IPS-15b (cell line): ENCODE measurements around the gene NEU3.
"Not testable (repeated sequence)": the region's sequence is repeated elsewhere in the genome, so short reads cannot be mapped to it uniquely, and the experiment has no call there.

Experiments
- H3K27me3 ChIP-seq: one replicate; pipeline ENCODE4 v1.6.1; 2013; ENCODE audit warnings: low read length; ENCODE audit not compliant: control insufficient read depth, insufficient read depth
- H3K36me3 ChIP-seq: one replicate; pipeline ENCODE4 v1.6.1; 2013; ENCODE audit warnings: low read length; ENCODE audit not compliant: control insufficient read depth, insufficient read depth
- H3K4me1 ChIP-seq: one replicate; pipeline ENCODE4 v1.6.1; 2013; ENCODE audit warnings: mild to moderate bottlenecking, low read length; ENCODE audit not compliant: control insufficient read depth, insufficient read depth
- H3K4me3 ChIP-seq: one replicate; pipeline ENCODE4 v1.5.1; 2013; ENCODE audit warnings: low read depth, low read length
- H3K9ac ChIP-seq: one replicate; pipeline ENCODE4 v1.6.1; 2013; ENCODE audit warnings: low read depth, mild to moderate bottlenecking, low read length
- H3K9me3 ChIP-seq: one replicate; pipeline ENCODE4 v1.6.1; 2013; ENCODE audit warnings: mild to moderate bottlenecking, low read length; ENCODE audit not compliant: control insufficient read depth, insufficient read depth

Gene NEU3

DNA sequence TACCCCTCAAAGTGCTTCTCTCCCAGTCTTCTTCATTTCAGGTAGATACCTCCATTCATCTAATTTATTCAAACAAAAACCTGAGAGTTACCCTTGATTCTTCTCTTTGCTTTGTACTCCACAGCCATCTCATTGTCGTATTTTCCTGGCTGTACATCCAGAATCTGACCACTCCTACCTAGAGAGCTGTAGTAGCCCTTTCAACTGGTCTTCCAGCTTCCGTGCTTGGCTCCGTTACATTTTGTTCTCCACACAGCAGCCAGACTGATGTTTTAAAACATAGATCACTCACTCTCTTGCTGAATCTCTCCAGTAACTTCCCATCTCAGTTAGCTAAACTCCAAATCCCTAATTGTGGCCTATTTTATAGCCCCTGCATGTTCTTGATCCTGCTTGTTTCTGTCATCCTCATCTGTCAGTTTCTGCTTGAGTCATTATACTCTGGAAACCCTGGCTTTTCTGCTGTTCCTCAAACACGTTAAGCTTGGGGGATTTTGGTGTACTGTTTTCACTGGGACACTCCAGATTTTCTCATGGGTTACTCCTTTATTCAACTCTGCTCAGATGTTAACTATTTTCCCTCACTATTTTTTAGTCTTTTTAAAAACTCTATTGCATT is 32.2 kb upstream of the NEU3 start:
- no peaks in the 10 kb centered on the region for H3K36me3 ChIP-seq
- no peaks in the 10 kb centered on the region for H3K27me3 ChIP-seq
- no peak overlapping the region for H3K9ac ChIP-seq
- no peaks in the 10 kb centered on the region for H3K9me3 ChIP-seq
- no peaks in the 10 kb centered on the region for H3K4me1 ChIP-seq
- H3K4me3 ChIP-seq: no peak overlapping the region

DNA sequence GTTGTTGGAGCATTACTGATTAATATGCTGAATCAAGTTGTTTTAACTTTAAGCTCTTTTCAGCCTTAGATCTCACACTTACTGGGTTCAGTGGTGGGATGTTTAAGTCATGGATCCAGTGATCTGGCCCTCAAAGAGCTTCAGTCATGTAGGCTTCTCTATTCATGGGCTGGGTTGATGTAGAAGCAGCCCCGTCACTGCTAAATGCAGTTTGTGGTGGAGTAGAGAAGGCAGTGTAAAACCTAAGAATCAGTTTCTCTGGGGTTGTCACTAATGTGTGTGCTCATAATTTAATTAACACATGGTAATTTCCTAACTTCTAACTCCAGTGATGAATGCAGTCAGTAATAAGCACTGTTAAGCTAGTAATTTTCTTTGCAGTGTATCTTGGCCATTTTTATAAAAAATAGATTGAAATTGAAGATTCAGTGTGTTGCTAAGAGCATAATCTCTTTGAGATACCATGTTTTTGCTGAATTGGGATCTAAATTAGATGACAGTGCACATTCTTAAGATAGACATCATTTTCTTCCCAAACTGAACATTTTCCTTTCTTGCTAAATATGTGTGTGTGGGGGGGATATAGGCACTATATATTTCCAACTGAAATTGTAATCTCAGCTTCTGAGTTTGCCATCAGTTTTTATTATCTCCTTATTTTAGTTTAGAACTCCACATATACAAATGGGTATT is 30.6 kb upstream of the NEU3 start:
- no peaks in the 10 kb centered on the region for H3K4me1 ChIP-seq
- H3K36me3 ChIP-seq: no peaks in the 10 kb centered on the region
- H3K27me3 ChIP-seq: no peaks in the 10 kb centered on the region
- H3K9ac ChIP-seq: no peak overlapping the region
- no peaks in the 10 kb centered on the region for H3K9me3 ChIP-seq
- H3K4me3 ChIP-seq: no peak overlapping the region

DNA sequence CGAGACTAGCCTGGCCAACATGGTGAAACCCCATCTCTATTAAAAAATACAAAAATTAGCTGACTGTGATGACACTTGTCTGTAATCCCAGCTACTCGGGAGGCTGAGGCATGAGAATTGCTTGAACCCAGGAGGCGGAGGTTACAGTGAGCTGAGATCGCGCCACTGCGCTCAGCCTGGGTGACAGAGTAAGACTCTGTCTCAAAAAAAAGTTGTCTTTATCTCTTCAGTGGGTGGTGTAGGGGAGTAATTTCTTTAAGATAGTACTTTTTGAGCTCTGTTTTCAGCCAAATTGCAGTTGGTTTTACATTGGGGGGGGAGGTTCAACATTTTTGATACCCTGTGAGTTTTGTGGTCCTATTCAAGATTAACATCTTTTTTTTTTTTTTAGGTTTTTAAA is 28.6 kb upstream of the NEU3 start:
- H3K4me3 ChIP-seq, H3K36me3 ChIP-seq, H3K9me3 ChIP-seq, H3K4me1 ChIP-seq, H3K27me3 ChIP-seq, H3K9ac ChIP-seq: not testable (repeated sequence)

DNA sequence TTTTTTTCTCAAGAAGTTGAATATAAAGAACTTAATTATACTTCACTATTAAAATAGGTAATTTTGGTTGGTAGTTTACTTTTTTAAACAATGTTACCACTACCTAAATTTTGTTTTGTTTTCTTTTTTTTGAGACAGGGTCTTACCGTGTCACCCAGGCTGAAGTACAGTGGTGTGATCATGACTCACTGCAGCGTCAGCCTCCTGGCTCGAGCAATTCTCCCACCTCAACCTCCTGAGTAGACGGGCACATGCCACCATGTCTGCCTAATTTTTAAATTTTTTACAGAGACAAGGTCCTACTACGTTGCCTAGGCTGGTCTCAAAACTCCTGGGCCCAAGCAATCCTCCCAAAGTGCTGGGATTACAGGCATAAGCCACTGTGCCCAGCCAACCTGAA is 22.1 kb upstream of the NEU3 start:
- H3K4me1 ChIP-seq: no peaks in the 10 kb centered on the region
- H3K36me3 ChIP-seq: peaks cover 8% of the 10 kb centered on the region
- H3K9me3 ChIP-seq: no peaks in the 10 kb centered on the region
- H3K27me3 ChIP-seq: no peaks in the 10 kb centered on the region
- H3K4me3 ChIP-seq: no peak overlapping the region
- no peak overlapping the region for H3K9ac ChIP-seq

DNA sequence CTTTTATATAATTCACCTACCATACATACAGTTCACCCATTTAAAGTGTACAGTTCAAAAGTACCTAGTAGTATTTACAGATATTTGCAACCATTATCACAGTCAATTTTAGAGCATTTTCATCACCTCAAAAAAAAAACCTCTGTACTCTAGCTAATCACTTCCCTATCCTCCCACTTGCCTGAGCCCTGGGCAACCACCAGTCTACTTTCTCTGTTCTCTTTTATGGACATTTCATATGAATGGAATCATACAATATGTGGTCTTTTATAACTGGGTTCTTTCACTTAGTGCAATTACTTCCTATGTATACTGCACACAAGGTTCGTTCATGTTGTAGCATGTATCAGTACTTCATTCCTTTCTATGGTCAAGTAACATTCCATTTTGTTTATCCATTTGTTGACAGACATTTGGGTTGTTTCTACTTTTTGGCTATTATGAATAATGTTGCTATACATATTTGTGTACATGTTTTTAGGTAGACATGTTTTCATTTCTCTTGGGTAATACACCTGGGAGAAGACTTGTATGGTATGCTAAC is 17.8 kb upstream of the NEU3 start:
- peaks cover 12% of the 10 kb centered on the region for H3K36me3 ChIP-seq

DNA sequence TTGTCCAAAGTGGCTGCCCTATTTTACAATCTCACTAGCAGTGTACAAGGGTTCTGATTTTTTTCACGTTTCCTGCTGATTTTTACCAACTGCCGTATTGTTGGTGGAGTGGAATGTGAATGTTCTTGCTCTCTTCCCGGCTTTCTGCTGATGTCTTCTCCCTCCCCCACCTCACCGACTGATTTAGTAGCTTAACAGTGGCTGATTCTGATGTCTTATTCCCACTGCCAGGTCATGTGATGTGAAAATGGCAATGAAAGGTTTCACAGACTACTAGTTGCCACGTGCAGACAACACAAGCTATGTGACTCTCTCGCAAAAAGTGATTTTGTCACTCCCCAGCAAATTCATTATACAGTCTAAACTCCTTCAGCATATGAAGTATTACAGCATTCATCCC is 17.3 kb upstream of the NEU3 start:
- Histone ChIP-seq H3K4me3 (no peak overlapping the region), H3K36me3 (peaks cover 12% of the 10 kb centered on the region)

More for the DNA sequence above, 17.8 kb upstream of the NEU3 start:
- Histone ChIP-seq H3K27me3 (no peaks in the 10 kb centered on the region), H3K4me1 (no peaks in the 10 kb centered on the region), H3K9me3 (no peaks in the 10 kb centered on the region), H3K4me3 (no peak overlapping the region), H3K9ac (no peak overlapping the region)

DNA sequence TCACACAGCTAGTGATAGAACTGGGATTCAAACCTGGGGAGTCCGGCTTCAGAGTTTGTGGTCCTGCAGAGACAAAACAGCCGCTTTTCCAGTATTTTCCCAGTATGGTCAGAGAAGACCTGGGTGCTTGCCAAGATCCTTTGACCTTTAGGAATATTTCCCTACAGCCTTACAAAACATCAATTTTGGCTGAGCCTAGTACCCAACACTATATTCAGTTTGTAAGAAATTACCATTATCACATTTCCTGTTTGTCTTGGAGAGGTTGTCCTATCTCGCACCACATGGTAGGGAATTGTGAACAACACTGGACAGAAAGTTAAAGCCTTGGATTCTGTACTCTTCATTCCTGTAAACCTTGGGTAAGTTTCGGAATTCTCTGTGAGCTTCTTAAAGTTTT is 10.7 kb upstream of the NEU3 start:
- Histone ChIP-seq H3K9me3 (no peaks in the 10 kb centered on the region), H3K36me3 (no peaks in the 10 kb centered on the region), H3K9ac (no peak overlapping the region), H3K4me1 (no peaks in the 10 kb centered on the region), H3K27me3 (no peaks in the 10 kb centered on the region), H3K4me3 (no peak overlapping the region)

More for the DNA sequence above, 17.3 kb upstream of the NEU3 start:
- H3K9me3 ChIP-seq: no peaks in the 10 kb centered on the region
- no peaks in the 10 kb centered on the region for H3K4me1 ChIP-seq
- H3K27me3 ChIP-seq: no peaks in the 10 kb centered on the region
- H3K9ac ChIP-seq: no peak overlapping the region

DNA sequence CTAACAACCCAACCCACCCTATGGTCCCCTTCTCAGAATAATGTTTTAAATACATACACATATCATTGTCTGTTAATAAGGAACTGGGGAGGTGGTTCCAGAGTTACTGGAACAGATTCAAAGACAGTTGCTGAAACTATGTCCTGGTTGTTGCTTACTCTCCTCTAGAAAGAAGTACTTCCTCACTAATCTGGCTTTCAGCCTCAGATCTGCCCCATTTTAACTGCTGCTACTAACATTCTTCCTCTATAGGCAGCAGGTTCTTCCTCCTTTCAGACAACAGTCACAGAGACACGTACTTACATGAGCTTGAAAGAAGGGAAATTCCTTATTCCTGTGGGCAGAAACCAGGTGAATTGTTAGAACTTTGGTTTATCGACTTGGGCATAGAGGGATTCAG is 8.1 kb upstream of the NEU3 start:
- Histone ChIP-seq H3K4me3 (no peak overlapping the region), H3K4me1 (no peaks in the 10 kb centered on the region), H3K9ac (no peak overlapping the region), H3K9me3 (no peaks in the 10 kb centered on the region), H3K36me3 (no peaks in the 10 kb centered on the region), H3K27me3 (no peaks in the 10 kb centered on the region)

DNA sequence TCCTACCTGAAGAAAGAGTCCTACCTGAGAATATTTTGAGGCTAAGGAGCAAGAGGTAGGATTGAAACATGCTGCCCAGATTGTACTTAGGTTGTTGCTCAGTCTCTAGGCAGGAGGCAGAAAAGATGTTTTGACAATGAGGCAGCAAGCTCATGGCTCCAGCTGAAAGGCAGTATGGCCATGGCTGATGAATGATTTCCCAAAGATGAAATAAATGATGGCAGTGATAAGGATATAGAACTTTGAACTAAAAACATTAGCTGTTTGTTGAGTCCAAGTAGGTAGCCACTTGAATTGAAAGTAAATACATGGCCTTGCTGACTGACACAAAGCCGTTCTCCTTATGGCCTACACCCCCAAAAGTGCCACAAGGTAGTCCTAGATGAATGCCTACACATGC is 6.8 kb upstream of the NEU3 start:
- Histone ChIP-seq H3K36me3 (no peaks in the 10 kb centered on the region), H3K27me3 (no peaks in the 10 kb centered on the region), H3K4me3 (no peak overlapping the region), H3K9me3 (no peaks in the 10 kb centered on the region), H3K4me1 (no peaks in the 10 kb centered on the region), H3K9ac (no peak overlapping the region)

DNA sequence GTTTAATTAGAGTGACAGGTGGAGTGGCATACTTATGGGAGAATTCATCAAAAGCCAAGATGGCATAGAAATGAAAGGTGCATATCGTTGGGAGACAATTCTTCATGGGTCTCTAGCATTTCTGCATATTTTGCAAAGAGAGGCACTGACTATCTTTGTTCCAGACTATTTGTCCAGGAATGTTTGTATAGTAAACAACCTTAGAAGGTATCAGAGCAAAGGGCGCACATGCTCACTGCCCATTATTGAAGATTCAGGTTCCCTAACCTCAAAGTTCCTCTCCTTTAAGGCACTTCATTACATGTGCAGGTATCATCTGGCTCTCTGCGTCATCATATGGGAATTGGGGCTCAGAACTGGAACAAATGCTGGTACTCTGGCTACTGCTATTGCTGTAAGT is 4.7 kb upstream of the NEU3 start:
- no peak overlapping the region for H3K9ac ChIP-seq

DNA sequence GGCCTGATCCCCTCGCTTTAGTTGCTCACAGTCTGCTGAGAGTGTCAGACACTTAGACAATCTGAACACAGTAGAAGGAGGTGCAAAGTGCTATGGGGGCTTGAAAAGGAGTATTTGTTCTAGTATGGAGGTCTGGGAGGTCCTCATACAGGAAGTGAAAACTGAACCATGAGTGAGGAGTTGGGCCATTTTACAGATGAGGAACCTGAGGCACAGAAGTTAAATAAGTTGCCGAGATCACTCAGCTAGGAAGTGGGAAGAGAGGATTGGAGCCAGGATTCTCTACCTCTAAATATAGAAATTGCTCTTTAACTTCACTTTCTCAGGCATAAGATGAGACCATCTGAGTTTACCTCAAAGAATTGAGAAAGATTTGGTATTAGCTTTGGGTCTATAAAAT is 4.0 kb upstream of the NEU3 start:
- H3K4me1 ChIP-seq: peaks cover 4% of the 10 kb centered on the region
- no peaks in the 10 kb centered on the region for H3K27me3 ChIP-seq
- no peaks in the 10 kb centered on the region for H3K36me3 ChIP-seq

More for the DNA sequence above, 4.7 kb upstream of the NEU3 start:
- Histone ChIP-seq H3K36me3 (no peaks in the 10 kb centered on the region), H3K4me1 (no peaks in the 10 kb centered on the region), H3K9me3 (no peaks in the 10 kb centered on the region), H3K4me3 (no peak overlapping the region), H3K27me3 (no peaks in the 10 kb centered on the region)

DNA sequence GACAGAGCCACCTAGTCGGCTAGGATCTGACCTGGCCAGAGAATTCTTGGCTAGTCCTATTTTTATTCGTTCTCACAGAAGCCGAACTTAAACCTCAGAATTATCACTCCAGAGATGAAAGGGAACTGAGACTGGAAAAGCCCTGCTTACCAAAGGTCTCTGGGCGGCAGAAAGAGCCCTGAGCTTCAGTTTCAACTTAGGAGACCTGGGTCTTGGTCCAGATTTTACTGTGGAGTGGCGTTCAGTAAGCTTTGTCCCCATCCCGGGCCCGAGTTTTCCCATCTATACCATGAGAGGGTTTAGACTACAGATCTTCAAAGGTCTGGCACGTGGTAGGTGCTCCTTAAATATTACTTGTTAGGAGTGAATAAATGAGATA is 516 bp downstream of the NEU3 start:
- H3K27me3 ChIP-seq: no peaks in the 10 kb centered on the region
- no peaks in the 10 kb centered on the region for H3K9me3 ChIP-seq
- no peaks in the 10 kb centered on the region for H3K36me3 ChIP-seq
- peak overlapping the region; percentile 85 for H3K9ac ChIP-seq
- peak overlapping the region; percentile 94 for H3K4me3 ChIP-seq
- H3K4me1 ChIP-seq: peaks cover 5% of the 10 kb centered on the region

More for the DNA sequence above, 4.0 kb upstream of the NEU3 start:
- H3K9ac ChIP-seq: no peak overlapping the region
- H3K9me3 ChIP-seq: no peaks in the 10 kb centered on the region
- no peak overlapping the region for H3K4me3 ChIP-seq
